NCI-H510A treated with DMSO at 0.1 percent for 48 hours (cell line): ENCODE measurements around the gene SLC30A1.

Experiments
- DNase-seq: peaks from one replicate; lab custom pipeline; 2025; lab: John Stamatoyannopoulos, UW

SLC30A1 gene

DNA sequence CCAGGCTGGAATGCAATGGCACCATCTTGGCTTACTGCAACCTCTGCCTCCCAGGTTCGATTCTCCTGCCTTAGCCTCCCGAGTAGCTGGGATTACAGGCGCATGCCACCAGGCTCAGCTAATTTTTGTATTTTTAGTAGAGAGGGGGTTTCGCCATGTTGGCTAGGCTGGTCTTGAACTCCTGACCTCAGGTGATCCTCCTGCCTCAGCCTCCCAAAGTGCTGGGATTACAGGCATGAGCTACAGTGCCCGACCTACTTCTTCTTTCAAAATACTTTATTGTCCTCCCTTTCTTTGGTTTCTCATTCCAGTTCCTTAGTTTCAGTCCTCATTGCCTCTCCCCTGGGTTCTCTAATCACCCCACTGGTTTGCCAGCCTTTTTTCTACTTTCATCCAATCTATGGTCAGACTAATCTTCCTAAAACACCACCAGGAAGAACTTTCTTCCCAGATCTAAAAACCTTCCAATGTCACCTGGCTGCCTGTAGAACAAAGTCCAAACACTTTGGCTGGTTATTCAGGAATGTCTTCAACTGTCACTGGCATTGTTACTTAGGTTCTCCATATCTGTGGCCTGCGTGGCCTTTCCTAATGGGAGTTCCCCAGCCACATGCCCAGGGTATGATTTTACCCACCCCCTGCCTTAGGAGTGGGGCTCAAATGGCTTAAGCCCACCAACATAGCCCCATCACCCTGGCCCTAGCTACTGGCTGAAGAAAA, 29.0 kb upstream of the SLC30A1 start:
- no peak for DNase-seq

DNA sequence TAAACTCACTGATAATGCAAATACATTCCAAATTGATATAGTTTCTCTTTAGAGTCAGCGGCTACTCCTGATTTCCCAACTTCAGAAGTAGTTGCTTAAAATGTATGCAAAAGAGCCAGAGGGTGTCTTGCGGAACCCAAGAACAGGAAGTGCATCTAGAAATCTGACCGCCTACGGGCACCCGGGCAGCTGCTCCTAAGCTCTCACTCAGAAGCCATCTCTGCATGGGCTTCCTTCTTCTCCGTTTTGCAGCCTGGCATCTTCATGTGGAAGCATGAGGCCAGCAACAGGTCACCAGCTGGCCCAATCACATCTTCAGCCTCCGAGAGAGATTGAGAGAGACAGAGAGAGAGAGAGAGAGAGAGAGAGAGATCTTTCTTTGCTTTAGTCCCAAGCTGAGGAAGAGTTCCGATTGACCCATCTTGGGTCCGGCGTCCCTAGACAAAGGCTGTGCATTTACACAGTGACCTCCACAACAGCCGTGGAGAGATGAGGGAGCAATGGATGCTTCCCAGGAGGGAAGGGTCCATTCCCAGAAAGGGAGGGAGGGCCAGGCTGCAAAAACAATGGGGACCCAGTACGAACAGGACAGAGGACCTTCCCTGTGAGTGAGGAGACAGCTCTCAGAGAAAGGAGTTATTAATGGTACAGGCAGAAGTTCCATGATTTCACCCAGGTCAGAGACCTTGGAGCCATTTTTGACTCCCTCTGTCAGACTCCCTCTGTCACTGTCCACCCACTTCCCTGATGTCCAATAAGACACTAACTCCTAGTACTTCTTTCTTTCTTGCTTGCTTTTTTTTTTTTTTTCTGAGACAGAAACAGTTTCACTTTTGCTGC, 28.2 kb upstream of the SLC30A1 start:
- no peak for DNase-seq

DNA sequence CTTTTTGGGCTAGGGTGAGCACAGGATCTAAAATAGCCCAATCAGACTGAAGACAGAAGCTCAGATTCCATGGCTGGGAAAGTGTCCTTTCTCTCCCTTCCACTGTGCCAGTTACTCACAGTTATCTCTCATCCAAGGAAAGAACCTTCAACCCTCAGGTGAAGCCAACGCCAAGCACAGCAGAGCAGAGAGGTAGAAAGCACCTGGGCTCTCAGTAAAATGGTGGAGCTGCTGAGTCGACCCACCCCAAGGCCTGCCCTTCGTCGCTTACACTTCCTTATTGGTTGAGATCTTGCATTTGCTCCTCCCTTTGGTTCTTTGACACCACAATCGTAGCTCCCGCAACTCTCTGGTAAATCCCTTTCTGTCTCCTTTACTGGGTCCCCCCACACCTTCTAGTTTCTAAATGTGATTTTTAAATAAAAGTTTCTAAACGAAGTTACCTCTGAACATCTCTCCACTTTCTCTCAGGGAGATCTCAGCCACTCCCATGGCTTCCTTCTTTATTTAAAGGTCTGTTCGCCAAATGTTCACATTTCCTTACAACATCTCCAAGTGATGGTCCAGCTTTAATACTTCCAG, 27.5 kb upstream of the SLC30A1 start:
- DNase-seq, result no peak

DNA sequence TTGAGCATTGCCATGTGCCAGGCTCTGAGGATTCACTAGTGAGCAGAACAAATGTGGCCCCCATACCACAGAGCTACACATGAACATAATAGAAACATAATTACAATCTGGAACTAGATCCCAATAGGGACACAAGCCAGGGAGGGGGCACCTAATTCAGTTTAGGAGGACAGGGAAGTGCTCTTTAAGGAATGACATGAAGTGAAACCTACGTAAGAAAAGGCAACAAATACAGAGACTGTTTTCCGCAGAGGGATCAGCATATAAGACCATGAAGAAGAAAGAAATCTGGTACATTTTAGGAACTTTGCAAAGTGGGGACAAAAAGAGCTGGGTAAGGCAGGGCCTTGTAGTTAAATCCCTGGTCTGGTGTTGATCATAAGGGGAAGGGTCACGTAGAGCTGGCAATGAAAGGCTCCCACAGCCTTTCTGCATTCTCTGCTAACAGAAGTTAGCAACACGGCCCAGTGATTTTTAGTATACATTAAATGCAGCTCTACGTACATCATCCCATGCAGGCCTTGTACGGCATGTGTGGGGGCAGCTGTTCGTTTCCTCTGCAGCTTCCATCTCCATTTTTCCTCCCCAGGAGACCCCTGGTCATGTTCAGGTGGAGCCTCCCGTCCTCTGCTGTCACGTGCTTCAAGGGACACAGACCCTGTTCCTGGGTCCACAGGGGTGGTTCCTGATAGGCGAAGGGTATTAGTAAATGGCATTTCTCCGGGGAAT, 26.8 kb upstream of the SLC30A1 start:
- DNase-seq, result no peak

DNA sequence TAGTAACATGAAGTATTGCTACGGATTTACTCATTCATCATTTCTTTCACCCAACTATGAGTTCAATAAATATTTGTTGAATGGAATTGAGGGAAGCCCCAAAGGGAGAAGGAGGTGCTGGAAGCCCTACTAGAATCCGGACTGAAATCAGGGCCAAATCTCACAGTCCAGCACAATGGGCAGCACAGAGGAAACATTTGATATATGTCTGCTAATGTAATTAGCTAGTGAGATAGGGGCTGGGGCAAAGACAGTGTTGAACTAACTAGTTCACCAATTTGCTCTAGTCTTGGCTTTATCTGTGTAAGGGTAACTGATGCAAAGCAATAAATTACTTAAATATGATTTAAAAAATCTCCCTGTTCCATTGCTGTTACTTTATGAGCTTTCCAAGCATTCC, 26.1 kb upstream of the SLC30A1 start:
- no peak for DNase-seq

DNA sequence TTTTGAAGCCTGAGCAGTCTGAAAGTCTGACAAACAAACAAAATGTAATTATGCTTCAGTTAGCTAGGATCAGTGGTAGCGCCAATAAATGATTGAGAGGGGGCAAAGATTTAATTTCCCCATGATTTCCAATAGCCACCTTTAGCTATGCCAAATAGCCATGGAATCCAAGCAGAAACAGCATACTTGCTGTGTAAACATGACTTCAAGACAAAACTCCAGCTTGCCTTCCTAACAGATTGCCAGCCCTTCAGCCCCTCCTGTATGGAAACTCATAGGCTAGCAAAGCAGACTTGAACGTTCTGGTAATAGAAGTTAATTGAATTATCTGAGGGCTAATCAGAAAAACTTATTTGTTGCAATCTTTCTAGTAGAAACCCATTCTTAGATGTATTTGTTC, 25.6 kb upstream of the SLC30A1 start:
- no peak for DNase-seq

DNA sequence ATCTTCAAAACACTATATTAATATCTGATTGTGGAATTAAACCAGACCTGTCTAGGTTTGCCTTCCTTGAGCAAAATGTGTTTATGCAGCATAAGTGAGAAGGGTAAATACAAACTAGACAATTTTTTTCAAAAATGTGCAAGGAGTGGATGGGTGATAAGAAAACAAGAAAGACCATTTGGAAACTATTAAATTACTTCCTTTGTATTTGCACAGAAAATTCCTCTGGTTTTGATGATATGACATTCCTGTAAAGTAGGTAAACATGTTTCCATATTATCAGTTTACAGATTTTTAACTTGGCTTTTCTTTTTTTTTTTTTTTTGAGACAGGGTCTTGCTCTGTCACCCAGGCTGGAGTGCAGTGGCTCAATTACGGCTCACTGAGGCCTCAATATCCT, 24.8 kb upstream of the SLC30A1 start:
- DNase-seq, result no peak

DNA sequence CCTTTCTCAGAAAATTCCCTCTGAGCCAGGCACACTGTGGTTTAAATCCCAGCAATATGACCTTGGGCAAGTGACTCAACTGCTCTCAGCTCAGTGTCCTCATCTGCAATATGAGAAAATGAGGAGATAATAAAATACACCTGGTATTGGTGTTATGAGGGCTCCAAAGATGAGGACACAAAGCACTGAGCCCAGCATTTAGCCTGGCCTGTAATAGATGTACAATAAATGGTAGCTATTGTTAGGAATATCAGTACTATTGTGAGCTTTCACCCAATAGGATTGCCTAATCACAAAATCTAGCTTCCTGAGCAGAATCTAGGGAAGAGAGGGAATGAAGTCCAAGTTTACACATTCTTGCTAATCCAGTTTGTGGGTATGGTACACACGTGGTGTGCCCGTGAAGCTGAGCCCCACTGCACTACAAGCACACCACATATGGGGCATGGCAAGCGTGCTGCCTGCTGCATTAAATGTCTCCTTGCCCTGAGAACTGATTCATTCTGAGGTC, 24.3 kb upstream of the SLC30A1 start:
- DNase-seq, result no peak

DNA sequence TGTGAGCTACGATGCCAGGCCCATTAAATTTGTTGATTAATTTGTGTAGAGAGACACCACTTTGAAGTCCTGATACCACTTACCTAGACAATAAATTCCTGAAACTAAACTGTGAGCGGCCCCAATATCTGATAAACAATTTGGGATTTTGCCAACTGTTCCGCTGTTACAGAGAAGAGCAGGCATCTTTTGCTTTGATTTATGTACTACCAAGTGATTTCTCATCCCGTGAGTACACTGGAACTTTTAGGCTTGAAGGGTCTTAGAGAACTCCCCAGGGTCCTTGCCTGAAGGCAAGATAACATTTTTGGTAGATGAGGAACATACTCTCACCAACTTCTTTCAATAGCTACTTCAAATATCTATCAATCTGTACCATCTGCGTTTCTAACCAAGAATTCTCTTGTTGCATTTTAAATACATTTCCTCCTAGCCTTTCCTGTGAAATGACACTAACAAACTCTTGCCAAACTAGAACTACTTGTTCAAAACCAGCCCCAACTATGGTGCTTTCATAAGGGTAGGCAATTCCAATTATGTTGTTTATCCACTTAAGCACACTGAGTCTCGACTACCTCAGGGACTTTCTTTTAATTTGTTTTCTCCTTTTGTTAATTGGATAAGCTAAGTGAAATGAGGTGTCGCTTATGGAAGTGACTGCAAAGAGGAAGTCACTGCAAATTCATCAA, 23.2 kb upstream of the SLC30A1 start:
- no peak for DNase-seq

DNA sequence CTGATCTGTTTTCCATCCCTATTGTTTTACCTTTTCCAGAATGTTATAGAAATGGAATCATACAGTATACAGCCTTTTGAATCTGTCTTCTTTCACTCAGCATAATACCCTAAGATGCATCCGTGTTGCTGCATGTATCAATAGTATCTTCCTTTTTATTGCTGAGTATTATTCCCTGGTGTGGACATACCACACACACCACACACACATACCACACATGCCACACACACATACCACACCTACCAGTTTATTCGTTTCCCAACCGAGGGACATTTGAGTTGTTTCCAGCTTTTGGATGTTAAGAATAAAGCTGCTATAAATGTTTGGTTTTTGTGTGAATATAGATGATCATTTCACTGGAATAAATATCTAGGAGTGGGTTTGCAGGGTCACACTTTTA, 22.2 kb upstream of the SLC30A1 start:
- no peak for DNase-seq

DNA sequence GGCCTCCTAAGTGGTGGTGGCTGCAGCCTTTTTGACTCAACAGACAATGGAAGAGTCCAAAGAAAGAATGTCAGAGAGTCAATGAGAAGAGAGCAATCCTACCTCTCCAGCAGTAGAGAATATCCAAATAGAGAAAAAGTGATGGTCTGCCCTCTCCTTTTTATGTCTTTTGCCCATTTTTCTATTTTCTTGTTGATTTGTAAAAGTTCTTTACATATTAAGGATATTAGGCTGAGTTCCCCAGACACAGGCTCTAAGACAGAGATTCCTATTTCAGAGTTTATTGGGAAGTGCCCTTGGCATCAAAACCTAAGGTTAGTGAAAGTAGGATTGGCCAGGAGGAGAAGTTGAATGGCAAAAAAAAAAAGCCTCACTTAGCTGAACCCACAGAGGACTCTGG, 20.3 kb upstream of the SLC30A1 start:
- no peak for DNase-seq

DNA sequence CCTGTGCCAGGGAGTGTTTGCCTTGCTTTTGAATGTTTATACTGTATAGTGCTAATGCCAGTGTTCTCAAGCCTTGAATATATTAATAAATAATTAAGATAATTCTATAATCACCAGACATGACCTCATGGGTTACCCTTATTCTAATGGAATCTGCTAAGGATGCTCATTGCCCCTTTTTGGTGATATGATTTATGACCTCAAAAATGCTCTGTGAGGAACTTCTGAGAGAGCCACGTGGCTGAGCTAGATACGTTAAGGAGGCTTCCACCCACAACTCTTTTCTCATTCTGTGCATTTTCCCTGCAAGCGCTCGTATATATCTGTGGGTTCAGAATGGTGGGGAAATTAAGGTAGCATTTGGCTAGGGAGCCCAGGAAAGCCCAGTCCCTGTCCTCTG, 19.6 kb upstream of the SLC30A1 start:
- no peak for DNase-seq

DNA sequence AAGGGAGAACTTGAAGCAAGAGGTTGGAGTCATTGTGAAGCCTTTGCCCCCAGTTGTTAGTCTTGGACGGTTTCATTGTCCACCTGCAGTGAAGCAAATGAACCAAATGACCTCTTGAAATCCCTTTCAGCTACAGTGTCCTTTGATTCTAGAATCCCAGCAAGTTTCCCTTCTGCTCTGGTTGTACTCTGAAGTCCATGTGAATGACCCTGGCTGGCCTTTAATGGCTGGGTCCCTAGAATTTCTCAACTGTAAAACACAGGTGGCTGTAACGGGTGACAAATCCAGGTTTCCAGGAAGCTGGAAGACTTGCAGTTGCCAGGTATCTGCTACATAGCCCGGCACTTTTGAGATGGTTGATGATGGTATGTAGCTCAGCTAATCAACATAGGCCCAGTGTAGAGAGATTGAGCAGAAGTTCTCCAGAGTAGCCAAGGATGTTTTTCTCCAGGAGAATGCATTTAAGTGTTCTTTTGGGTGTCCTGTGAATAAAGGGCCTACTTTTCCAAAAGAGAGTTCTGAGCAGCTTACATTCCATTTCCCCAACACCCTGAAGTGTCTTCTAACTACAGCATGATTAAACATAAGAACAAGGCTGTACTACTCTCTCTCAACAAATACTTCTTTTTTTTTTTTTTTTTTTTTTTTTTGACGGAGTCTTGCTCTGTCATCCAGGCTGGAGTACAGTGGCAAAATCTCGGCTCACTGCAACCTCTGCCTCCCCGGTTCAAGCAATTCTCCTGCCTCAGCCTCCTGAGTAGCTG, 17.6 kb upstream of the SLC30A1 start:
- no peak for DNase-seq

DNA sequence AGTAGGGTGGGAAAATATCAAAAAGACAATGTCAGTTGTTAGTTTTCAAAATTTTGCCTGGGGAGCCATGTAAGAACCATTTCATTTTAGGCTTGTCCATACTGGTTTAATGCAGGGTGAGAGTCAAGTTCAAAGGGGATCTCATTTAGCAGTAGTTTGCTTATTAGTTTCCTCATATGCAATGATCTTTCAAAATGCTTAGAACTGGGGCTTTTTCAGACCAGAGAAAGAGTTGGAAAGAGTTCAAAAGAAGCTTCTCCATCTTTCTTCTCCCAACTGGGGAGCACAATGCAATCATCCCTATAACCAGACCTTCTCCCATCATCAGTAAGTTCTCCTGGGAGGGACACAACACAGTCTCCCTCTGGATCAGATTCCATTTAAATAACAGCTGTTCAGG, 16.5 kb upstream of the SLC30A1 start:
- DNase-seq, result no peak

DNA sequence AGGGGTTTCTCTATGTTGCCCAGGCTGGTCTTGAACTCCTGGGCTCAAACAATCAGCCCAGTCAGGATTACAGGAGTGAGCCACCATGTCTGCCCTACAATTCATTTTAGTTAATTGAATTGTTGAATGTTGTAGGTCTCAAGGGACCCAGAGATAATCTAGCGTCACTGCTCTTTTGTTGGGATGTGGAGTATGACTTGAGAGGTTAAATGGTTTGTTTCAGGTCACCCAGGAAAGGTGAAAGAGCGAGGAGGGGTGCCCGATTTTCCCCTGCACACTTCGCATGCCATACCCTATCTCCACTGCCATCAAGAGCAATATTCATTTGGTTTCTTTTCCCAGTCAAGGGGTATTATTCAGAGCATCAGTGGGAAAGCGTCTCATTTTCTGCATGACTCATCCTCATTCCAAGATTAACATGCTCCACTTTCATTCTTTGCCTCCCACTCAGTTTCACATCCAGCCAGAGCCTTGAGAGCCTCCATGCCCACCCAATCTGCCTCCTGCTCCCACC, 13.1 kb upstream of the SLC30A1 start:
- DNase-seq, result no peak

DNA sequence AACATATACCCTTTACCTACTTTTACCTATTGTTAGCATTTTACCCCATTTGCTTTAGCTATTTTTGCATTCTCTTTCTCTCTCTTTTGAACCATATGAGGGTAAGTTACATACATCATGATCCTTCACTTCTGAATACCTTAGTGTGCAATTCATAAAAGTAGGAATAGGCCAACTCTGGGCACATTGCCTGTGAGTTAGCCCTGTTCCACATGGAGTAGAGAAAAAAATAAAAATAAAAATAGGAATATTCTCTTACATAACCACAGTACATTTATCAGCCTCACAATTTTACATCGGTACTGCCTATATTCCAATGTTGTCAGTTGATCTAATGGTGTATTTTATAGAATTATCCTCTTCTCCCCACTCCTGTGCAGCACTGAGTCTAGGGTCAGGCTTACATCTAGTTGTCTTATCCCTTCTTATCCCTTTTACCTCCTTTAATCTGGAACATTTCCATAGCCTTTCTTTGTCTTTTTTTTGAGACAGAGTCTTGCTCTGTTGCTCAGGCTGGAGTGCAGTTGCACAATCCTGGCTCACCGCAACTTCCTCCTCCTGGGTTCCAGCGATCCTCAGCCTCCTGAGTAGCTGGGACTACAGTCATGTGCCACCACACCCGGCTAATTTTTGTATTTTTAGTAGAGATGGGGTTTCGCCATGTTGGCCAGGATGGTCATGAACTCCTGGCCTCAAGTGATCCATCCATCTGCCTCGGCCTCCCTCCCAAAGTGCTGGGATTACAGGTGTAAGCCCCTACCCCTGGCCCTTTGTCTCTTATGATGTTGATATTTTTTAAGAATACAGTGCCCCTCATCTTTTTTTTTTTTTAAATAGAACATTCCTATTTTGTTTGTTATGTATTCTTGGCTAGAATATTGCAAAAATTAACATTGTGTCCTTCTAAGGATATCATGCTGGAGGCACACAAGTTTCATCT, 11.1 kb upstream of the SLC30A1 start:
- DNase-seq, result no peak

DNA sequence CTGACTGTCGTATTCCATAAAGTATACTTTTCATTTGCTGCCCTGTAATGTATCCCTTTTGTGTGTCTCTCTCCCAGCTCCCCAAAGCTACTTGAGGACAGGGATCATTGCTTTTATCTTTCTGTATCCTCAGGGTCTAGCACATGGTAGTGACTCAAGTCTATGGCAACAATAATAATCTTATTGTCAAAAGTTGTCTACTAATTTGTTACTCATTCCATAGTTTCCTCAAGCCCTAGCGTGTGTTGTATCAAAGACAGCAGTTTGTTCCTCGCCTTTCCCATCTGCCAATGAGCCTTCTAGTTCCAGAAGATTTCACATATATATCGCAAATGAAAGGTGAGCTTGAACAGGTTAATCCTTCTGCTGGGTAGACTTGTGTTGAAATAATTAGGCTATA, 9.8 kb upstream of the SLC30A1 start:
- DNase-seq, result no peak

DNA sequence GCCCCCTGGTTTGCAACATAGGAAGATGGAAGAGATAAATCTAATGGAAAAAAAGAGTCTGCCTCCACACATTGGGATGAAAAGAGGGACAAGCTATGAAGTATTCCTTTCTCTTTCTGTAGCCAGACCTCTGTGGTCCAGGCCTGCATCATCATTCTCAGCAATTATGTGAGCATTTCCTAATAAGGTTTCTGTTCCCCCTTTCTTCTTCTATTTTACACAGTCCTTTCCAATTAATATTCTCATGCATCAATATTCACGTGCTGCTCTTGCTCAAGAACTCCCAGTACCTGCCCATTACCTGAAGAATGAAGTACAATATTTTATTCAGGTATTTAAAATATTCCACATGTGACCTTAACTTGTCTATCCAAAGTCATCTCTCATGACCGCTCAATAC, 8.2 kb upstream of the SLC30A1 start:
- DNase-seq, result no peak

DNA sequence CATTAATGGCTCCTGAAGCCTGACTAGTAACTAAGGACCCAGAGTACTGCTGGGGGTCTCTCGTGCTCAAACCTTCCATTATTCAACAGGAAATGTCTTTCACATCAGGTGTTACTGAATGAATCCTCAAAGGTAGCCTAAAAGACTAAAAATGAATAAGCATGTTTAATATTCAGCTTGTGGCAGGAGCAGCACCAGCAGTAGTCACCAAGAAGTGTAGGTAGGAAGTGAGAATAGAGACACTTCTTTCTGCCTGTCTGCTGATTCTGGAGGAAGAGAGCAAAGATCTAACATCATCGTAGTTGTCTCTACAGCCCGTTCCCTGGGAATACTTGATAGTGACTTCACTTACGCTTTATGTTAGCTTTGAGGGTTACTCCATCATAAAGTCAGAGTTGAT, 7.6 kb upstream of the SLC30A1 start:
- DNase-seq, result no peak
